ENCODE data around the gene ANKRD65. TPM values are rescaled to one million over a fixed set of nuclear protein-coding genes. Genes with fewer than 3 reads are reported as not detected.
"Not testable (repeated sequence)": the region's sequence is repeated elsewhere in the genome, so short reads cannot be mapped to it uniquely, and the experiment has no call there.

The ANKRD65 gene
- total RNA-seq, 1 donor from 2014 or later, result not detected

DNA sequence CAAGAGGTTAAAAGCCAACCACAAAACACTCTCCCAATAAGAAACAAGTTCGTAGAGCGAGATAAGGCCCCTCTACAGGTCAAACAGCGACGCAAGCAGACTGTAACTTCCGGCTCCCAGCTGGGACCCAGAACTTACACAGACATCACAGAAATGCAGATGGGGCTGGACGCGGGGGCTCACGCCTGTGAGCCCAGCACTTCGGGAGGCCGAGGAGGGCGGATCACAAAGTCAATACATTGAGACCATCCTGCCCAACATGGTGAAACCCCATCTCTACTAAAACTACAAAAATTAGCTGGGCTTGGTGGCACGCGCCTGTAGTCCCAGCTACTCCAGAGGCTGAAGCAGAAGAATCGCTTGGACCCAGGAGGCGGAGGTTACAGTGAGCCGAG, 33.0 kb downstream of the ANKRD65 start:
- Mint-ChIP-seq H3K4me1 (ENCODE audit: low read depth) (no peaks in the 10 kb centered on the region), H3K9me3 (ENCODE audit: low read depth) (no peaks in the 10 kb centered on the region), H3K4me3 (ENCODE audit: unreplicated experiment) (no peak overlapping the region), H3K27ac (ENCODE audit: unreplicated experiment) (no peak overlapping the region), H3K27me3 (ENCODE audit: low read depth) (no peaks in the 10 kb centered on the region), H3K36me3 (ENCODE audit: low read depth) (peaks cover 50% of the 10 kb centered on the region)
- TF ChIP-seq, protein P1, sequence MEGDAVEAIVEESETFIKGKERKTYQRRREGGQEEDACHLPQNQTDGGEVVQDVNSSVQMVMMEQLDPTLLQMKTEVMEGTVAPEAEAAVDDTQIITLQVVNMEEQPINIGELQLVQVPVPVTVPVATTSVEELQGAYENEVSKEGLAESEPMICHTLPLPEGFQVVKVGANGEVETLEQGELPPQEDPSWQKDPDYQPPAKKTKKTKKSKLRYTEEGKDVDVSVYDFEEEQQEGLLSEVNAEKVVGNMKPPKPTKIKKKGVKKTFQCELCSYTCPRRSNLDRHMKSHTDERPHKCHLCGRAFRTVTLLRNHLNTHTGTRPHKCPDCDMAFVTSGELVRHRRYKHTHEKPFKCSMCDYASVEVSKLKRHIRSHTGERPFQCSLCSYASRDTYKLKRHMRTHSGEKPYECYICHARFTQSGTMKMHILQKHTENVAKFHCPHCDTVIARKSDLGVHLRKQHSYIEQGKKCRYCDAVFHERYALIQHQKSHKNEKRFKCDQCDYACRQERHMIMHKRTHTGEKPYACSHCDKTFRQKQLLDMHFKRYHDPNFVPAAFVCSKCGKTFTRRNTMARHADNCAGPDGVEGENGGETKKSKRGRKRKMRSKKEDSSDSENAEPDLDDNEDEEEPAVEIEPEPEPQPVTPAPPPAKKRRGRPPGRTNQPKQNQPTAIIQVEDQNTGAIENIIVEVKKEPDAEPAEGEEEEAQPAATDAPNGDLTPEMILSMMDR (IDR thresholded peaks at IDR 0.05), result no peak
- no peak for DNase-seq (ENCODE audit: low spot score)

- Mint-ChIP-seq H3K9me3 (ENCODE audit: low read depth) (no peaks in the 10 kb centered on the region), H3K27me3 (ENCODE audit: low read depth) (no peaks in the 10 kb centered on the region), H3K4me1 (ENCODE audit: low read depth) (no peaks in the 10 kb centered on the region), H3K36me3 (ENCODE audit: low read depth) (peaks cover 46% of the 10 kb centered on the region), H3K27ac (ENCODE audit: unreplicated experiment) (no peak overlapping the region), H3K4me3 (ENCODE audit: unreplicated experiment) (no peak overlapping the region)
- DNase-seq (ENCODE audit: low spot score), result peak; percentile 91
- TF ChIP-seq, protein P1 (IDR thresholded peaks at IDR 0.05), result no peak
Measured at GRCh38 chr1:1387098-1388077, 33.7 kb downstream of the ANKRD65 start.

GRCh38 chr1:1385931-1386330, 35.1 kb downstream of the ANKRD65 start:
- Mint-ChIP-seq H3K4me3 (ENCODE audit: unreplicated experiment) (no peak overlapping the region), H3K27me3 (ENCODE audit: low read depth) (no peaks in the 10 kb centered on the region), H3K36me3 (ENCODE audit: low read depth) (peaks cover 37% of the 10 kb centered on the region), H3K27ac (ENCODE audit: unreplicated experiment) (no peak overlapping the region), H3K4me1 (ENCODE audit: low read depth) (no peaks in the 10 kb centered on the region), H3K9me3 (ENCODE audit: low read depth) (no peaks in the 10 kb centered on the region)
- no peak for DNase-seq (ENCODE audit: low spot score)
- TF ChIP-seq, protein P1 (IDR thresholded peaks at IDR 0.05), result no peak

DNA sequence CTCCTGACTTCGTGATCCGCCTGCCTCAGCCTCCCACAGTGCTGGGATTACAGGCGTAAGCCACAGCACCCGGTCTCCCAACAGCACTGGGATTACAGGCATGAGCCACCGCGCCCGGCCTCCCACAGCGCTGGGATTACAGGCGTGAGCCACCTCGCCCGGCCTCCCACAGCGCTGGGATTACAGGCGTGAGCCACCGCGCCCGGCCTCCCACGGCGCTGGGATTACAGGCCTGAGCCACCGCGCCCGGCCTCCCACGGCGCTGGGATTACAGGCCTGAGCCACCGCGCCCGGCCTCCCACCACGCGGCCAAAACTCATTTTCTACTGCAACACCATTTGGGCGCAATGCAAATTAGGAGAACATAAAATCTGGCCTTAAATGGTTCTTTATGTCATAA, 35.7 kb downstream of the ANKRD65 start:
- H3K9me3 Mint-ChIP-seq (ENCODE audit: low read depth); DNase-seq (ENCODE audit: low spot score); H3K4me1 Mint-ChIP-seq (ENCODE audit: low read depth); H3K27me3 Mint-ChIP-seq (ENCODE audit: low read depth); H3K4me3 Mint-ChIP-seq (ENCODE audit: unreplicated experiment); H3K27ac Mint-ChIP-seq (ENCODE audit: unreplicated experiment): not testable (repeated sequence)
- peaks cover 32% of the 10 kb centered on the region for H3K36me3 Mint-ChIP-seq (ENCODE audit: low read depth)

GRCh38 chr1:1381294-1381693, 39.8 kb downstream of the ANKRD65 start:
- Mint-ChIP-seq H3K9me3 (ENCODE audit: low read depth) (no peaks in the 10 kb centered on the region), H3K27me3 (ENCODE audit: low read depth) (no peaks in the 10 kb centered on the region), H3K4me3 (ENCODE audit: unreplicated experiment) (no peak overlapping the region), H3K36me3 (ENCODE audit: low read depth) (peaks cover 5% of the 10 kb centered on the region), H3K4me1 (ENCODE audit: low read depth) (peaks cover 3% of the 10 kb centered on the region), H3K27ac (ENCODE audit: unreplicated experiment) (no peak overlapping the region)
- TF ChIP-seq, protein P1 (IDR thresholded peaks at IDR 0.05), result no peak
- no peak for DNase-seq (ENCODE audit: low spot score)
